ENCODE data around the gene ZBBX. TPM values are rescaled to one million over a fixed set of nuclear protein-coding genes. Genes with fewer than 3 reads are reported as not detected.

ZBBX gene
- total RNA-seq, 1 donor from 2014 or later, result not detected

- Mint-ChIP-seq H3K4me3 (ENCODE audit: low read depth) (no peak overlapping the region), H3K9me3 (no peaks in the 10 kb centered on the region), H3K27me3 (ENCODE audit: low read depth) (no peaks in the 10 kb centered on the region), H3K27ac (no peak overlapping the region), H3K4me1 (ENCODE audit: low read depth) (no peaks in the 10 kb centered on the region), H3K36me3 (ENCODE audit: low read depth) (no peaks in the 10 kb centered on the region)
- no peak for DNase-seq (ENCODE audit: low spot score)
- intact Hi-C loops (cut with micrococcal nuclease), result no loop called here
These were observed 18.8 kb downstream of the ZBBX start for GRCh38 chr3:167361306-167361705.

- DNase-seq (ENCODE audit: low spot score), result no peak
- no peaks in the 10 kb centered on the region for H3K27me3 Mint-ChIP-seq (ENCODE audit: low read depth)
- no peaks in the 10 kb centered on the region for H3K9me3 Mint-ChIP-seq
- H3K27ac Mint-ChIP-seq, result no peak overlapping the region
- intact Hi-C loops (cut with micrococcal nuclease), result no loop called here
- no peaks in the 10 kb centered on the region for H3K36me3 Mint-ChIP-seq (ENCODE audit: low read depth)
- H3K4me1 Mint-ChIP-seq (ENCODE audit: low read depth), result peaks cover 3% of the 10 kb centered on the region
- H3K4me3 Mint-ChIP-seq (ENCODE audit: low read depth), result no peak overlapping the region
These were observed 24.7 kb downstream of the ZBBX start for GRCh38 chr3:167355446-167355845.

- H3K36me3 Mint-ChIP-seq (ENCODE audit: low read depth), result no peaks in the 10 kb centered on the region
- H3K9me3 Mint-ChIP-seq, result no peaks in the 10 kb centered on the region
- H3K27me3 Mint-ChIP-seq (ENCODE audit: low read depth), result no peaks in the 10 kb centered on the region
- no peak overlapping the region for H3K4me3 Mint-ChIP-seq (ENCODE audit: low read depth)
- DNase-seq (ENCODE audit: low spot score), result no peak
- H3K4me1 Mint-ChIP-seq (ENCODE audit: low read depth), result peaks cover 3% of the 10 kb centered on the region
- intact Hi-C loops (cut with micrococcal nuclease), result no loop called here
- no peak overlapping the region for H3K27ac Mint-ChIP-seq
These were observed 25.3 kb downstream of the ZBBX start for GRCh38 chr3:167354751-167355150.

GRCh38 chr3:167350245-167350862 lies 29.7 kb downstream of the ZBBX start:
- H3K4me3 Mint-ChIP-seq (ENCODE audit: low read depth), result no peak overlapping the region
- H3K4me1 Mint-ChIP-seq (ENCODE audit: low read depth), result peaks cover 3% of the 10 kb centered on the region
- intact Hi-C loops (cut with micrococcal nuclease), result no loop called here
- no peak for DNase-seq (ENCODE audit: low spot score)
- no peak overlapping the region for H3K27ac Mint-ChIP-seq
- no peaks in the 10 kb centered on the region for H3K36me3 Mint-ChIP-seq (ENCODE audit: low read depth)
- no peaks in the 10 kb centered on the region for H3K27me3 Mint-ChIP-seq (ENCODE audit: low read depth)
- no peaks in the 10 kb centered on the region for H3K9me3 Mint-ChIP-seq

- no peaks in the 10 kb centered on the region for H3K9me3 Mint-ChIP-seq
- no peak overlapping the region for H3K4me3 Mint-ChIP-seq (ENCODE audit: low read depth)
- H3K27ac Mint-ChIP-seq, result no peak overlapping the region
- intact Hi-C loops (cut with micrococcal nuclease), result no loop called here
- H3K36me3 Mint-ChIP-seq (ENCODE audit: low read depth), result no peaks in the 10 kb centered on the region
- H3K4me1 Mint-ChIP-seq (ENCODE audit: low read depth), result peaks cover 2% of the 10 kb centered on the region
- DNase-seq (ENCODE audit: low spot score), result no peak
- H3K27me3 Mint-ChIP-seq (ENCODE audit: low read depth), result no peaks in the 10 kb centered on the region
These were observed 33.9 kb downstream of the ZBBX start for GRCh38 chr3:167346171-167346570.

GRCh38 chr3:167330993-167331785 lies 48.9 kb downstream of the ZBBX start:
- H3K4me3 Mint-ChIP-seq (ENCODE audit: low read depth), result no peak overlapping the region
- no peaks in the 10 kb centered on the region for H3K9me3 Mint-ChIP-seq
- intact Hi-C loops (cut with micrococcal nuclease), result no loop called here
- no peaks in the 10 kb centered on the region for H3K36me3 Mint-ChIP-seq (ENCODE audit: low read depth)
- no peaks in the 10 kb centered on the region for H3K4me1 Mint-ChIP-seq (ENCODE audit: low read depth)
- no peak overlapping the region for H3K27ac Mint-ChIP-seq
- no peak for DNase-seq (ENCODE audit: low spot score)
- H3K27me3 Mint-ChIP-seq (ENCODE audit: low read depth), result no peaks in the 10 kb centered on the region

- intact Hi-C loops (cut with micrococcal nuclease), result no loop called here
- H3K4me1 Mint-ChIP-seq (ENCODE audit: low read depth), result no peaks in the 10 kb centered on the region
- DNase-seq (ENCODE audit: low spot score), result no peak
- H3K27me3 Mint-ChIP-seq (ENCODE audit: low read depth), result no peaks in the 10 kb centered on the region
- H3K4me3 Mint-ChIP-seq (ENCODE audit: low read depth), result no peak overlapping the region
- no peaks in the 10 kb centered on the region for H3K9me3 Mint-ChIP-seq
- no peaks in the 10 kb centered on the region for H3K36me3 Mint-ChIP-seq (ENCODE audit: low read depth)
- H3K27ac Mint-ChIP-seq, result no peak overlapping the region
These were observed 56.5 kb downstream of the ZBBX start for GRCh38 chr3:167323572-167323971.

GRCh38 chr3:167318996-167319615 lies 61.0 kb downstream of the ZBBX start:
- H3K4me1 Mint-ChIP-seq (ENCODE audit: low read depth), result no peaks in the 10 kb centered on the region
- H3K27me3 Mint-ChIP-seq (ENCODE audit: low read depth), result no peaks in the 10 kb centered on the region
- no peak overlapping the region for H3K4me3 Mint-ChIP-seq (ENCODE audit: low read depth)
- no peaks in the 10 kb centered on the region for H3K9me3 Mint-ChIP-seq
- H3K36me3 Mint-ChIP-seq (ENCODE audit: low read depth), result no peaks in the 10 kb centered on the region
- DNase-seq (ENCODE audit: low spot score), result no peak
- no peak overlapping the region for H3K27ac Mint-ChIP-seq
- intact Hi-C loops (cut with micrococcal nuclease), result no loop called here

- H3K27ac Mint-ChIP-seq, result no peak overlapping the region
- intact Hi-C loops (cut with micrococcal nuclease), result no loop called here
- H3K36me3 Mint-ChIP-seq (ENCODE audit: low read depth), result no peaks in the 10 kb centered on the region
- no peak for DNase-seq (ENCODE audit: low spot score)
- H3K4me1 Mint-ChIP-seq (ENCODE audit: low read depth), result no peaks in the 10 kb centered on the region
- no peak overlapping the region for H3K4me3 Mint-ChIP-seq (ENCODE audit: low read depth)
- H3K27me3 Mint-ChIP-seq (ENCODE audit: low read depth), result no peaks in the 10 kb centered on the region
- no peaks in the 10 kb centered on the region for H3K9me3 Mint-ChIP-seq
These were observed 61.8 kb downstream of the ZBBX start for GRCh38 chr3:167318306-167318705.

- Mint-ChIP-seq H3K4me3 (ENCODE audit: low read depth) (no peak overlapping the region), H3K36me3 (ENCODE audit: low read depth) (no peaks in the 10 kb centered on the region), H3K4me1 (ENCODE audit: low read depth) (no peaks in the 10 kb centered on the region), H3K27me3 (ENCODE audit: low read depth) (no peaks in the 10 kb centered on the region), H3K27ac (no peak overlapping the region), H3K9me3 (no peaks in the 10 kb centered on the region)
- no peak for DNase-seq (ENCODE audit: low spot score)
- intact Hi-C loops (cut with micrococcal nuclease), result no loop called here
These were observed 73.8 kb downstream of the ZBBX start for GRCh38 chr3:167306319-167306718.

- Mint-ChIP-seq H3K27ac (no peak overlapping the region), H3K36me3 (ENCODE audit: low read depth) (no peaks in the 10 kb centered on the region), H3K4me3 (ENCODE audit: low read depth) (no peak overlapping the region), H3K9me3 (no peaks in the 10 kb centered on the region), H3K27me3 (ENCODE audit: low read depth) (no peaks in the 10 kb centered on the region), H3K4me1 (ENCODE audit: low read depth) (no peaks in the 10 kb centered on the region)
- intact Hi-C loops (cut with micrococcal nuclease), result no loop called here
- no peak for DNase-seq (ENCODE audit: low spot score)
These were observed 74.7 kb downstream of the ZBBX start for GRCh38 chr3:167305340-167305890.

GRCh38 chr3:167304077-167304476 lies 76.0 kb downstream of the ZBBX start:
- H3K36me3 Mint-ChIP-seq (ENCODE audit: low read depth), result no peaks in the 10 kb centered on the region
- H3K9me3 Mint-ChIP-seq, result no peaks in the 10 kb centered on the region
- H3K27ac Mint-ChIP-seq, result no peak overlapping the region
- H3K4me3 Mint-ChIP-seq (ENCODE audit: low read depth), result no peak overlapping the region
- H3K27me3 Mint-ChIP-seq (ENCODE audit: low read depth), result no peaks in the 10 kb centered on the region
- no peaks in the 10 kb centered on the region for H3K4me1 Mint-ChIP-seq (ENCODE audit: low read depth)
- intact Hi-C loops (cut with micrococcal nuclease), result no loop called here
- no peak for DNase-seq (ENCODE audit: low spot score)

GRCh38 chr3:167302678-167303077 lies 77.4 kb downstream of the ZBBX start:
- H3K27ac Mint-ChIP-seq, result no peak overlapping the region
- intact Hi-C loops (cut with micrococcal nuclease), result no loop called here
- H3K4me3 Mint-ChIP-seq (ENCODE audit: low read depth), result no peak overlapping the region
- no peaks in the 10 kb centered on the region for H3K36me3 Mint-ChIP-seq (ENCODE audit: low read depth)
- no peaks in the 10 kb centered on the region for H3K4me1 Mint-ChIP-seq (ENCODE audit: low read depth)
- no peaks in the 10 kb centered on the region for H3K27me3 Mint-ChIP-seq (ENCODE audit: low read depth)
- no peak for DNase-seq (ENCODE audit: low spot score)
- H3K9me3 Mint-ChIP-seq, result no peaks in the 10 kb centered on the region
